CD4-positive, CD25-positive, alpha-beta regulatory T cell (primary cell): Measurements from ENCODE around the gene SYP. TPM values are rescaled to one million over a fixed set of nuclear protein-coding genes. Genes with fewer than 3 reads are reported as not detected.

Experiments
- ATAC-seq, 2 donors: fragments of 150-1000 bp; cut with Tn5 transposase; one replicate each; pipeline ENCODE4 v1.10.0; 2021; ENCODE audit warnings: low read depth in 2 of 2, moderate number of reproducible peaks in 2 of 2, moderate library complexity in 1 of 2
- DNase-seq, 3 donors: peaks; one replicate each; pipeline versions ENCODE4 v3.0.0 to v3.0.0-alpha.2; 2012 to 2022; ENCODE audit warnings: mixed read lengths in 1 of 3
- H3K27ac ChIP-seq: one replicate; pipeline ENCODE4 v1.7.0; 2013; ENCODE audit warnings: mild to moderate bottlenecking, low read length; ENCODE audit not compliant: insufficient read depth, poor library complexity, severe bottlenecking
- H3K27me3 ChIP-seq: one replicate; pipeline ENCODE4 v1.7.0; 2013; ENCODE audit warnings: low read length; ENCODE audit not compliant: control insufficient read depth, insufficient read depth
- H3K36me3 ChIP-seq: one replicate; pipeline ENCODE4 v1.7.0; 2013; ENCODE audit warnings: mild to moderate bottlenecking, low read length, moderate library complexity; ENCODE audit not compliant: control insufficient read depth, insufficient read depth
- H3K4me1 ChIP-seq: 2 replicates; pipeline ENCODE4 v1.7.0; 2013; ENCODE audit warnings: mild to moderate bottlenecking, low read length; ENCODE audit not compliant: insufficient read depth, control insufficient read depth, poor library complexity, severe bottlenecking
- H3K4me3 ChIP-seq: one replicate; pipeline ENCODE4 v1.7.0; 2013; ENCODE audit warnings: low read depth, mild to moderate bottlenecking, low read length, moderate library complexity
- H3K9me3 ChIP-seq, 2 experiments: 1 replicate in 1 of 2; 2 replicates in 1 of 2; pipeline ENCODE4 v1.7.0; 2013; ENCODE audit warnings: low read length in 2 of 2, mild to moderate bottlenecking in 1 of 2, moderate library complexity in 1 of 2; ENCODE audit not compliant: control insufficient read depth in 2 of 2
- H3K27ac Mint-ChIP-seq, 3 donors: one replicate each; pipeline ENCODE4 v1.8.0; 2020 to 2022; ENCODE audit warnings: mild to moderate bottlenecking in 3 of 3, mixed read lengths in 3 of 3, moderate library complexity in 2 of 3
- H3K27me3 Mint-ChIP-seq: one replicate; pipeline ENCODE4 v1.8.0; 2022; ENCODE audit warnings: mild to moderate bottlenecking, mixed read lengths
- H3K36me3 Mint-ChIP-seq: one replicate; pipeline ENCODE4 v1.8.0; 2020; ENCODE audit warnings: mixed read lengths
- H3K4me1 Mint-ChIP-seq, 4 donors: one replicate each; pipeline ENCODE4 v1.8.0; 2020 to 2022; ENCODE audit warnings: mixed read lengths in 4 of 4, mild to moderate bottlenecking in 1 of 4
- H3K4me3 Mint-ChIP-seq, 4 donors: one replicate each; pipeline ENCODE4 v1.8.0; 2020 to 2022; ENCODE audit warnings: mild to moderate bottlenecking in 4 of 4, mixed read lengths in 4 of 4, moderate library complexity in 3 of 4
- H3K9me3 Mint-ChIP-seq, 7 donors: one replicate each; pipeline ENCODE4 v1.8.0; 2020 to 2022; ENCODE audit warnings: mixed read lengths in 7 of 7, mild to moderate bottlenecking in 3 of 7, moderate library complexity in 2 of 7
- polyA plus RNA-seq, 4 donors: library from polyadenylated mRNA; unstranded; fragments of 300-500 nt; fragmentation: Illumina TruSeq; gene quantifications; one replicate each; pipeline ENCODE4 v1.2.3, GENCODE V29; 2021
- total RNA-seq: library from RNA; stranded (reverse); gene quantifications from one replicate; pipeline ENCODE4 v1.2.3, GENCODE V29; 2022

Gene SYP
- total and polyA plus RNA-seq, 5 donors from 2014 or later, result 0.67 to 1.3 (median 0.89) TPM

DNA sequence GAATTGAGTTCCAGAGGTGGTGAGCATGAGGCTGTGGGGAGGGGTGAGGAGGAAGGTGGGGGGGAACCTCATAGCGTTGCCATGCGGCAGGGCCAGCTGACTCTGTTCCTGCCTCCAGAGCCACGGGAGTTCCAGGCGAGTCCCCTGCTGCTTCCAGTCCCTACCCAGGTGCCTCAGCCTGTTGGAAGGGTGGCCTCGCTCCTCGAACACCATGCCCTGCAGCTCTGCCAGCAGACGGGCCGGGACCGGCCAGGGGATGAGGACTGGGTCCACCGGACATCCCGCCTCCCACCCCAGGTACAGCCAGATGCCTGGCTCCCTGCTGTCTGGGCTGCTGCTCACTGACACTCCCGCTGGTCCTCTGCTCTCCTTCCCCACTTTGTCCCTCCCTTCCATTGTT lies 43.2 kb upstream of the SYP start:
- H3K4me3 ChIP-seq, result no peak overlapping the region
- Mint-ChIP-seq H3K9me3 (no peaks in the 10 kb centered on the region), H3K36me3 (peaks cover 6% of the 10 kb centered on the region), H3K4me3 (no peak overlapping the region), H3K4me1 (peaks cover 0 to 44% (median 6%) of the 10 kb centered on the region in 4 donors), H3K27me3 (no peaks in the 10 kb centered on the region), H3K27ac (peak overlapping the region in 2 of 3 donors; percentile 52 to 92)
- DNase-seq (no peak), ATAC-seq (no peak)
- H3K27ac ChIP-seq, result no peak overlapping the region
- H3K4me1 ChIP-seq, result peaks cover 12% of the 10 kb centered on the region
- H3K27me3 ChIP-seq, result no peaks in the 10 kb centered on the region
- H3K36me3 ChIP-seq, result peaks cover 14% of the 10 kb centered on the region
- H3K9me3 ChIP-seq, result no peaks in the 10 kb centered on the region

GRCh38 chrX:49242545-49243066 lies 42.6 kb upstream of the SYP start:
- H3K27me3 ChIP-seq, result no peaks in the 10 kb centered on the region

DNA sequence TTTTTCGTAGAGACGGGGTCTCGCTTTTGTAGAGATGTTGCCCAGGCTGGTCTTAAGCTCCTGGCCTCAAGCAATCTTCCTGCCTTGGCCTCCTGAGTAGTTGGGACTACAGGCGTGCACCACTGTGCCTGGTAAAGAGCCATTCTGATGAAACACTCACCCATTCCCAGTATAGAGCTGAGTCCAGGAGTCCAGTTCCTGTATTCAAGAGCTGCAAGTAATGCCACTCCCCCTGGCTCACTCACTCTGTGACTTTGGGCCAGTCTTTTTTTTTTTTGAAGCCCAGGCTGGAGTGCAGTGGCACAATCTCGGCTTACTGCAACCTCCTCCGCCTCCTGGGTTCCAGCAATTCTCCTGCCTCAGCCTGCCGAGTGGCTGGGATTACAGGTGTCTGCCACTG lies 38.7 kb upstream of the SYP start:
- Histone ChIP-seq H3K36me3 (peaks cover 8% of the 10 kb centered on the region), H3K9me3 (no peaks in the 10 kb centered on the region), H3K27ac (no peak overlapping the region), H3K4me1 (peaks cover 15% of the 10 kb centered on the region), H3K4me3 (no peak overlapping the region), H3K27me3 (no peaks in the 10 kb centered on the region)
- H3K27me3 Mint-ChIP-seq, result no peaks in the 10 kb centered on the region
- DNase-seq, result no peak
- H3K4me1 Mint-ChIP-seq, result peaks cover 10 to 40% (median 19%) of the 10 kb centered on the region in 4 donors
- no peaks in the 10 kb centered on the region for H3K36me3 Mint-ChIP-seq
- H3K4me3 Mint-ChIP-seq, result peak overlapping the region in 1 of 4 donors; percentile 87
- peak overlapping the region in 1 of 3 donors; percentile 53 for H3K27ac Mint-ChIP-seq
- no peak for ATAC-seq
- H3K9me3 Mint-ChIP-seq, result no peaks in the 10 kb centered on the region

More at GRCh38 chrX:49242545-49243066, 42.6 kb upstream of the SYP start:
- Histone ChIP-seq H3K27ac (no peak overlapping the region), H3K4me3 (no peak overlapping the region), H3K36me3 (peaks cover 14% of the 10 kb centered on the region), H3K4me1 (peaks cover 7% of the 10 kb centered on the region), H3K9me3 (no peaks in the 10 kb centered on the region)
- DNase-seq, result no peak
- H3K27me3 Mint-ChIP-seq, result no peaks in the 10 kb centered on the region
- peaks cover 6% of the 10 kb centered on the region for H3K36me3 Mint-ChIP-seq
- no peak for ATAC-seq
- H3K27ac Mint-ChIP-seq, result peak overlapping the region in 1 of 3 donors; percentile 31
- peak overlapping the region in 1 of 4 donors; percentile 51 for H3K4me3 Mint-ChIP-seq
- peaks cover 0 to 39% (median 6%) of the 10 kb centered on the region in 4 donors for H3K4me1 Mint-ChIP-seq
- no peaks in the 10 kb centered on the region for H3K9me3 Mint-ChIP-seq

DNA sequence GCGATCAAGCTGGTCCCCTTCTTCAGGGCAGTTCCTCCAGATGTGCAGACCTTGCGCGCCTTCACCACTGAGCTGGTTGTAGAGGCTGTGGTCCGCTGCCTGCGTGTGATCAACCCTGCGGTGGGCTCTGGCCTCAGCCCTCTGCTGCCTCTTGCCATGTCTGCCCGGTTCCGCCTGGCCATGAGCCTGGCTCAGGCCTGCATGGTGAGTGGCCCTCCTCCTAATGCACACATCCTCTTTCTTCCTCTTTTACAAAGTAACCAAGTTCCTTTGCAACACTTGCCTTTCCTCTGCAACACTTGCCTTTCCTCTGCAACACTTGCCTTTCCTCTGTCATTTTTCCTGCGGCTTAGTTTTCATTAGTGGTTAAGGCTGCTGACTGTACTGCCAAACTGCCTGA lies 37.1 kb upstream of the SYP start:
- Histone ChIP-seq H3K27me3 (no peaks in the 10 kb centered on the region), H3K4me1 (peaks cover 15% of the 10 kb centered on the region), H3K4me3 (peak overlapping the region; percentile 41), H3K9me3 (no peaks in the 10 kb centered on the region), H3K36me3 (no peaks in the 10 kb centered on the region), H3K27ac (peak overlapping the region; percentile 1)
- Mint-ChIP-seq H3K36me3 (no peaks in the 10 kb centered on the region), H3K9me3 (no peaks in the 10 kb centered on the region), H3K4me3 (peak overlapping the region; percentile 56 to 88 (median 72)), H3K27ac (peak overlapping the region in 2 of 3 donors; percentile 53 to 65), H3K27me3 (no peaks in the 10 kb centered on the region), H3K4me1 (peaks cover 10 to 45% (median 19%) of the 10 kb centered on the region in 4 donors)
- DNase-seq, result no peak
- ATAC-seq, result no peak

DNA sequence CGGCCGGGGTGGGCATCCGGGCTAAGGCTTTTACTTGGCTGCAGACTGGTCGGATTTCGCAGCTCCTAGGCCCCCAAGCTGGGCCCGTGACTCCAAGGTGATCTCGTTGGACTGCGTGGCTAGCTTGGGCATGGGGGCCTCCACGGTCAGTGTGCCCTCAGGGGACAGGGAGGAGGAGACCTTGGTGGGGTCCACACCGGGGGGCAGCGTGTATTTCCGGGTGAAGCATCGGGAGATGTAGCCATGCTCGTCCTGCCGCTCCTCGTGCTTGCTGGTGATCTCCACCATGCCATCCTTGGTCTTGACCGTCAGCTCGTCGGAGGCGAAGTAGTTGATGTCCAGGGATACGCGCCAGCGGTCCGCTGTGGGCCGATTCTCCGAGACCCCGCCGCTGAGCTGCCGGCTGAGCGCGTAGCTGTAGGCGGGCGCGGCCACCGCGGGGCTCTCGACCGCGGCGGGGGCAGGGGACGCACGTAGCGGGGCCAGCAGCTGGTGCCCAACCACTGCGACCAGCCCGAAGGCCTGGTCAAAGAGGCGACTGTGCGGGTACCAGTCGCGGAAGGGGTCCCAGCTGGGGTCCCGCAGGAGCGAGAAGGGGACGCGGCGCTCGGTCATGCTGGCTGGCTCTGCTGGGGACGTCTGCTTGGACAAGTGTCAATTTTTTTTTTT lies 34.0 kb upstream of the SYP start:
- no peak overlapping the region for H3K27ac ChIP-seq
- no peaks in the 10 kb centered on the region for H3K27me3 ChIP-seq
- Mint-ChIP-seq H3K4me3 (peak overlapping the region in 1 of 4 donors; percentile 48), H3K36me3 (no peaks in the 10 kb centered on the region), H3K27ac (no peak overlapping the region), H3K27me3 (no peaks in the 10 kb centered on the region), H3K4me1 (peaks cover 8 to 49% (median 14%) of the 10 kb centered on the region in 4 donors), H3K9me3 (no peaks in the 10 kb centered on the region)
- no peaks in the 10 kb centered on the region for H3K36me3 ChIP-seq
- H3K9me3 ChIP-seq, result no peaks in the 10 kb centered on the region
- H3K4me1 ChIP-seq, result peaks cover 24% of the 10 kb centered on the region
- H3K4me3 ChIP-seq, result no peak overlapping the region
- ATAC-seq, result no peak
- DNase-seq, result no peak

DNA sequence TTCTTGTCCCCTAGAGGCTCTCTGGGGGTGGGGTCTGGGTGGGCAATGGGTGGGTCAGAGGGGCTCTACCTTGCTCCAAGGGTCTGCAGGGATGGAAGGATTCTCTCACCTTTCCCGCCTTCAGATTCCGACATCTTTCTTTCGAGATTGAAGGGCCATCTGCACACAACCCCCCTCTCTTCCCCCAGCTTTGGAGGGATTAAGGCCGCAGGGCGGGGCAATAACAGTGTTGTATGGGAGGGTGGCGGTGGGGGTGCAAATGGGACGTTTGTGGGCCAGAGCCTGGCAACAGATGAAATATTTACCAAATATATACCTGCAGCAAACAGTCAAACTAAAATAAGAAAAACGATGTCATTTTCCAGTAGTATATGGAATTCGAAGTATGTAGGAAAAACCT lies 33.2 kb upstream of the SYP start, which contains the start of gene CACNA1F:
TSS of gene CACNA1F (minus strand) at position 165 of the 400 bp plus-strand sequence. CDS start at position 134, 31 bp downstream.
- ATAC-seq, result no peak
- peak within 1 kb of the TSS in 3 of 4 donors; percentile 22 to 86 (median 71) for H3K4me3 Mint-ChIP-seq
- no peaks in the 10 kb centered on the region for H3K9me3 Mint-ChIP-seq

GRCh38 chrX:49232525-49232924 lies 32.5 kb upstream of the SYP start:
- peaks cover 8 to 43% (median 14%) of the 10 kb centered on the region in 4 donors for H3K4me1 Mint-ChIP-seq
- no peak overlapping the region for H3K27ac Mint-ChIP-seq
- Histone ChIP-seq H3K9me3 (no peaks in the 10 kb centered on the region), H3K4me1 (peaks cover 24% of the 10 kb centered on the region), H3K4me3 (no peak overlapping the region), H3K36me3 (no peaks in the 10 kb centered on the region), H3K27ac (no peak overlapping the region), H3K27me3 (no peaks in the 10 kb centered on the region)
- no peaks in the 10 kb centered on the region for H3K36me3 Mint-ChIP-seq
- no peaks in the 10 kb centered on the region for H3K9me3 Mint-ChIP-seq
- peak overlapping the region in 2 of 4 donors; percentile 71 to 86 for H3K4me3 Mint-ChIP-seq
- DNase-seq (no peak), ATAC-seq (no peak)
- H3K27me3 Mint-ChIP-seq, result no peaks in the 10 kb centered on the region

More for the DNA sequence above, 33.2 kb upstream of the SYP start, which contains the start of gene CACNA1F:
- Mint-ChIP-seq H3K36me3 (no peaks in the 10 kb centered on the region), H3K27me3 (no peaks in the 10 kb centered on the region), H3K27ac (no peak within 1 kb of the TSS), H3K4me1 (peaks cover 8 to 43% (median 14%) of the 10 kb centered on the region in 4 donors)
- no peak within 1 kb of the TSS for H3K4me3 ChIP-seq
- no peaks in the 10 kb centered on the region for H3K27me3 ChIP-seq
- DNase-seq, result no peak
- no peaks in the 10 kb centered on the region for H3K9me3 ChIP-seq
- peaks cover 24% of the 10 kb centered on the region for H3K4me1 ChIP-seq
- H3K27ac ChIP-seq, result no peak within 1 kb of the TSS
- H3K36me3 ChIP-seq, result no peaks in the 10 kb centered on the region
